Measurements from ENCODE around the gene DSE. TPM values are rescaled to one million over a fixed set of nuclear protein-coding genes. Genes with fewer than 3 reads are reported as not detected.

DSE gene
- total RNA-seq, 1 experiment from 2014 or later = 38.5 TPM

DNA sequence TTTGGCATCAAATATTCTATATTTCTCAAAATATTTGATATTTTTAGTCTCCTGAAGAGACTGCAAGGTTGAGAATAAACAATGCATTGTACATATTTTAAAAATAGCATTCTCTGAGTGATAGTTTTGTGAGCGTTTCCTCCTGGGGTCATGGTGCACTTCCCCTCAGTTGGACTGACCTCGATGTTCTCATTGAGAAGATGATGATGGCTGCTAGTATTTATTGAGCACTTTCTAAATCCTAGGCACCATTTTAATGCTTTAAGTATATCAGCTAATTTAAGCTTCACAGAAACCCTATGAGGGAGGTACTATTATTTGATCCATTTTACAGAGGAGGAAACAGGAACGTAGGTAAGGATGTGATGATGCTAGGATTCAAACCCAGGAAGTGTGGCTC lies 18.2 kb downstream of the DSE start (continued):
- no peak for TF ChIP-seq SP1 (IDR thresholded peaks at IDR 0.05; ENCODE audit: low read depth)
- TF ChIP-seq, protein P1, sequence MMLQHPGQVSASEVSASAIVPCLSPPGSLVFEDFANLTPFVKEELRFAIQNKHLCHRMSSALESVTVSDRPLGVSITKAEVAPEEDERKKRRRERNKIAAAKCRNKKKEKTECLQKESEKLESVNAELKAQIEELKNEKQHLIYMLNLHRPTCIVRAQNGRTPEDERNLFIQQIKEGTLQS (IDR thresholded peaks at IDR 0.05) = no peak
- no peak for TF ChIP-seq ZNF274 (IDR thresholded peaks at IDR 0.05; ENCODE audit: low read depth, low read length)
- TF ChIP-seq JUND (IDR thresholded peaks at IDR 0.05) = no peak
- no peak for TF ChIP-seq ZFX (IDR thresholded peaks at IDR 0.05)
- TF ChIP-seq ELF1 (IDR thresholded peaks at IDR 0.05; ENCODE audit: borderline replicate concordance, low read depth) = no peak
- TF ChIP-seq EZH2phosphoT487 (IDR thresholded peaks at IDR 0.05; ENCODE audit: borderline replicate concordance) = no peak
- TF ChIP-seq FOSL1 (IDR thresholded peaks at IDR 0.05; ENCODE audit: low read depth) = no peak
- no peak for TF ChIP-seq YY1 (IDR thresholded peaks at IDR 0.05; ENCODE audit: extremely low read depth, insufficient replicate concordance, low read depth, low read length)
- TF ChIP-seq RAD21 (IDR thresholded peaks at IDR 0.05; ENCODE audit: low read depth) = no peak

DNA sequence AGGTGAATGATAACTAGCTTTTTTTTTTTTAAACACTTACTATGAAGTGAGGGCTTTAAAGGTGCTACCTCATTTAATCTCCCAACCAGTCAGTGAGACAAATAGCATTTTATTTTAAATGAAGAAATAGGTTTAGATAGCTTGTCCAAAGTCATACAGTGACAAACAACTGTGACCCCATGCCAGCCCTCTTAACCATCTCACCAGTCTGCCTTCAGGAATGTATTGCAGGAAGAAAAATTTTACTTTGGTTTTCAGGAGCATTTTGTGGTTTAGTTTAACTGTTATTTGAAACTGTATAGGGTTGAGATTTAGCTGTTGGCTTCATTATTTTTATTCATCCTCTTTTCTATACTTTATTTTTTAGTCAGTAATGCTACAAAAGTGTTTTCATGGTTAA lies 18.6 kb downstream of the DSE start:
- no TSS peak for BruUV-seq (replicated peaks)
- H3K79me2 ChIP-seq (ENCODE audit: insufficient read depth, low read length) = peaks cover 47% of the 10 kb centered on the region

More for the DNA sequence above, 18.6 kb downstream of the DSE start:
- Histone ChIP-seq H3K36me3 (ENCODE audit: control insufficient read depth in 1 of 2, insufficient read depth in 2 of 2, low read length in 2 of 2) (no peaks in the 10 kb centered on the region), H3K4me2 (ENCODE audit: low read length) (no peak overlapping the region), H3K4me3 (replicated peaks in 1 of 2; ENCODE audit: low read depth in 1 of 2, low read length in 2 of 2) (no peak overlapping the region), H3K9me2 (ENCODE audit: insufficient read depth) (no peaks in the 10 kb centered on the region), H3K9me3 (ENCODE audit: control insufficient read depth in 1 of 2, insufficient read depth in 1 of 2, low read depth in 1 of 2, low read length in 2 of 2) (no peaks in the 10 kb centered on the region), H3K9ac (ENCODE audit: low read length) (no peak overlapping the region), H3K4me1 (ENCODE audit: control insufficient read depth in 1 of 2, insufficient read depth in 2 of 2, low read length in 2 of 2) (peaks cover 23 to 37% of the 10 kb centered on the region in 2 experiments), H2AFZ (ENCODE audit: low read depth, low read length, poor library complexity, severe bottlenecking) (no peak overlapping the region), H3K27ac (ENCODE audit: low read depth, low read length) (no peak overlapping the region), H3K27me3 (ENCODE audit: insufficient read depth, low read length) (no peaks in the 10 kb centered on the region), H4K20me1 (ENCODE audit: insufficient read depth) (no peaks in the 10 kb centered on the region)
- ChIA-PET CTCF (interaction anchor here (1.6 kb wide), 1 partner anchor 102 kb away, joined by 5 read pairs; no protein-coding TSS in a partner anchor), POLR2A (interaction anchor here (0.7 kb wide), 1 partner anchor 18 kb away, joined by 3 read pairs; no protein-coding TSS in a partner anchor), RAD21 (ENCODE audit: low non-redundant PET in 1 of 2, low total read pairs in 2 of 2, uncharacterized antibody in 2 of 2, unreplicated experiment in 2 of 2) (no interaction called here)
- ATAC-seq (no peak), DNase-seq (ENCODE audit: low read depth, low spot score) (no peak)
- TF ChIP-seq, protein P2, sequence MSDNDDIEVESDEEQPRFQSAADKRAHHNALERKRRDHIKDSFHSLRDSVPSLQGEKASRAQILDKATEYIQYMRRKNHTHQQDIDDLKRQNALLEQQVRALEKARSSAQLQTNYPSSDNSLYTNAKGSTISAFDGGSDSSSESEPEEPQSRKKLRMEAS (IDR thresholded peaks at IDR 0.05) = no peak
- no peak for TF ChIP-seq EGR1 (IDR thresholded peaks at IDR 0.05; ENCODE audit: low read depth)
- TF ChIP-seq SIN3A (IDR thresholded peaks at IDR 0.05; ENCODE audit: low read depth) = no peak
- TF ChIP-seq CBX3 (IDR thresholded peaks at IDR 0.05; ENCODE audit: low read depth) = no peak
- TF ChIP-seq, protein P3, sequence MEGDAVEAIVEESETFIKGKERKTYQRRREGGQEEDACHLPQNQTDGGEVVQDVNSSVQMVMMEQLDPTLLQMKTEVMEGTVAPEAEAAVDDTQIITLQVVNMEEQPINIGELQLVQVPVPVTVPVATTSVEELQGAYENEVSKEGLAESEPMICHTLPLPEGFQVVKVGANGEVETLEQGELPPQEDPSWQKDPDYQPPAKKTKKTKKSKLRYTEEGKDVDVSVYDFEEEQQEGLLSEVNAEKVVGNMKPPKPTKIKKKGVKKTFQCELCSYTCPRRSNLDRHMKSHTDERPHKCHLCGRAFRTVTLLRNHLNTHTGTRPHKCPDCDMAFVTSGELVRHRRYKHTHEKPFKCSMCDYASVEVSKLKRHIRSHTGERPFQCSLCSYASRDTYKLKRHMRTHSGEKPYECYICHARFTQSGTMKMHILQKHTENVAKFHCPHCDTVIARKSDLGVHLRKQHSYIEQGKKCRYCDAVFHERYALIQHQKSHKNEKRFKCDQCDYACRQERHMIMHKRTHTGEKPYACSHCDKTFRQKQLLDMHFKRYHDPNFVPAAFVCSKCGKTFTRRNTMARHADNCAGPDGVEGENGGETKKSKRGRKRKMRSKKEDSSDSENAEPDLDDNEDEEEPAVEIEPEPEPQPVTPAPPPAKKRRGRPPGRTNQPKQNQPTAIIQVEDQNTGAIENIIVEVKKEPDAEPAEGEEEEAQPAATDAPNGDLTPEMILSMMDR (IDR thresholded peaks at IDR 0.05 in 2 of 3, conservative IDR thresholded peaks at IDR 0.05 in 1 of 3; ENCODE audit: borderline replicate concordance in 1 of 3, insufficient read depth in 1 of 3, low read depth in 2 of 3, low read length in 2 of 3) = no peak
- no peak for TF ChIP-seq JUND (IDR thresholded peaks at IDR 0.05)
- TF ChIP-seq FOSL1 (IDR thresholded peaks at IDR 0.05; ENCODE audit: low read depth) = no peak
- TF ChIP-seq CEBPB (IDR thresholded peaks at IDR 0.05; ENCODE audit: low read depth) = no peak
- TF ChIP-seq POLR2AphosphoS5 (IDR thresholded peaks at IDR 0.05; ENCODE audit: low read depth, low read length) = no peak
- intact Hi-C loops (cut with micrococcal nuclease) = no loop called here
